ENCODE results near the gene PACSIN1.

DNA sequence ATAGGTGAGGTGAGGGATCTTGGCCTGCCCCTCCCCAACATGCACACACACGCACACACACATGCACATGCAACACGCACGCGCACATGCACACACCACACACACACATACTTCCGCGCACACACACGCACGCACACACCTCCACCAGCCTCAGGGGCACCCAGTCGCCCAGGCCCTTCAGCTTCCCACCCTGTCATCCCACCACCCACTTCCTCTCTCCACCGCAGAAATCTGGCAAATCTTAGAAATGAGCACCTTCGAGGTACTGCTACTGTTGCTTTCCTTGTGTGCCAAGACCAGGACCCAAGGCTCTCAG, 89.1 kb downstream of the PACSIN1 start:
- TF ChIP-seq, protein P1, sequence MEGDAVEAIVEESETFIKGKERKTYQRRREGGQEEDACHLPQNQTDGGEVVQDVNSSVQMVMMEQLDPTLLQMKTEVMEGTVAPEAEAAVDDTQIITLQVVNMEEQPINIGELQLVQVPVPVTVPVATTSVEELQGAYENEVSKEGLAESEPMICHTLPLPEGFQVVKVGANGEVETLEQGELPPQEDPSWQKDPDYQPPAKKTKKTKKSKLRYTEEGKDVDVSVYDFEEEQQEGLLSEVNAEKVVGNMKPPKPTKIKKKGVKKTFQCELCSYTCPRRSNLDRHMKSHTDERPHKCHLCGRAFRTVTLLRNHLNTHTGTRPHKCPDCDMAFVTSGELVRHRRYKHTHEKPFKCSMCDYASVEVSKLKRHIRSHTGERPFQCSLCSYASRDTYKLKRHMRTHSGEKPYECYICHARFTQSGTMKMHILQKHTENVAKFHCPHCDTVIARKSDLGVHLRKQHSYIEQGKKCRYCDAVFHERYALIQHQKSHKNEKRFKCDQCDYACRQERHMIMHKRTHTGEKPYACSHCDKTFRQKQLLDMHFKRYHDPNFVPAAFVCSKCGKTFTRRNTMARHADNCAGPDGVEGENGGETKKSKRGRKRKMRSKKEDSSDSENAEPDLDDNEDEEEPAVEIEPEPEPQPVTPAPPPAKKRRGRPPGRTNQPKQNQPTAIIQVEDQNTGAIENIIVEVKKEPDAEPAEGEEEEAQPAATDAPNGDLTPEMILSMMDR (IDR thresholded peaks at IDR 0.05) = no peak
- TF ChIP-seq POLR2A (IDR thresholded peaks at IDR 0.05) = no peak
